ENCODE data around the gene WDFY2. TPM values are rescaled to one million over a fixed set of nuclear protein-coding genes. Genes with fewer than 3 reads are reported as not detected.
A peak's percentile ranks its signal among the peaks of the same experiment; 100 is the strongest.

WDFY2 gene
- total and polyA plus RNA-seq, 5 experiments from 2014 or later, result 3.8 to 24.8 (median 4.4) TPM

GRCh38 chr13:51730927-51731326 is 146.7 kb downstream of the WDFY2 start:
- H3K27me3 Mint-ChIP-seq, result no peaks in the 10 kb centered on the region
- H3K27ac Mint-ChIP-seq, result peak overlapping the region in 1 of 10 donors; percentile 66
- ATAC-seq (no peak), DNase-seq (no peak)
- no peaks in the 10 kb centered on the region for H3K9me3 Mint-ChIP-seq
- H3K4me1 Mint-ChIP-seq, result peaks cover 0 to 11% (median 3%) of the 10 kb centered on the region in 4 donors
- POLR2A ChIA-PET, result no interaction called here
- H3K4me3 Mint-ChIP-seq, result no peak overlapping the region
- H3K36me3 Mint-ChIP-seq, result peaks cover 3 to 30% (median 24%) of the 10 kb centered on the region in 3 donors

- H3K4me3 Mint-ChIP-seq, result no peak overlapping the region
- no peak for DNase-seq
These were observed 147.5 kb downstream of the WDFY2 start for GRCh38 chr13:51731759-51732158.

GRCh38 chr13:51733374-51734298 is 149.4 kb downstream of the WDFY2 start:
- H3K4me1 Mint-ChIP-seq, result peaks cover 5 to 15% (median 12%) of the 10 kb centered on the region in 4 donors
- no peaks in the 10 kb centered on the region for H3K27me3 Mint-ChIP-seq
- DNase-seq (no peak), ATAC-seq (no peak)
- no peaks in the 10 kb centered on the region for H3K9me3 Mint-ChIP-seq
- H3K4me3 Mint-ChIP-seq, result no peak overlapping the region
- POLR2A ChIA-PET, result no interaction called here
- peaks cover 0 to 15% (median 4%) of the 10 kb centered on the region in 3 donors for H3K36me3 Mint-ChIP-seq
- H3K27ac Mint-ChIP-seq, result peak overlapping the region in 3 of 10 donors; percentile 4 to 50 (median 11)

More at GRCh38 chr13:51731759-51732158, 147.5 kb downstream of the WDFY2 start:
- no peak for ATAC-seq
- H3K27me3 Mint-ChIP-seq, result no peaks in the 10 kb centered on the region
- POLR2A ChIA-PET, result no interaction called here
- H3K27ac Mint-ChIP-seq, result peak overlapping the region in 2 of 10 donors; percentile 45 to 71
- no peaks in the 10 kb centered on the region for H3K9me3 Mint-ChIP-seq
- peaks cover 0 to 24% (median 16%) of the 10 kb centered on the region in 3 donors for H3K36me3 Mint-ChIP-seq
- H3K4me1 Mint-ChIP-seq, result peaks cover 2 to 11% (median 5%) of the 10 kb centered on the region in 4 donors

DNA sequence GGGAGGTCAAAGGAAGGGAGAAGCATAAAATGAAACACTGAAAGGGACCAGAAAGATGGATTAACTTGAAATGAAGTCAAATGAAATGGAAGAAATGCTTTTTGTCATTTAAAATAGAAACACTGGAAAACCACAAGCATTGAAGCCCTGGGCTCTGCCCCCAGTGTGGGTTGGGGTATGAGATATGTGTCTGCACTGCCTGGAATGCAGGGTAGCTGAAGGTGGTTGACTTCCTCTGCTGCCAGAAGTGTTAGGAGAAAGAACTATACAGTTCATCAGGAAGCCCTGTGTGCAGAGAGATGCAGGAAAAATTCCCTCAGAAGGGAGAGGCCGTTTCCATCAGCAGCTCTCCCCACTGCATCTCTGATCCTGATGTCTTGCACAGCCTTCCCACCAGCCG is 150.5 kb downstream of the WDFY2 start:
- peaks cover 0 to 26% (median 15%) of the 10 kb centered on the region in 3 donors for H3K36me3 Mint-ChIP-seq
- no peaks in the 10 kb centered on the region for H3K27me3 Mint-ChIP-seq
- POLR2A ChIA-PET, result no interaction called here
- DNase-seq (no peak), ATAC-seq (no peak)
- no peak overlapping the region for H3K27ac Mint-ChIP-seq
- H3K9me3 Mint-ChIP-seq, result no peaks in the 10 kb centered on the region
- H3K4me3 Mint-ChIP-seq, result no peak overlapping the region
- H3K4me1 Mint-ChIP-seq, result peaks cover 5 to 15% (median 12%) of the 10 kb centered on the region in 4 donors

DNA sequence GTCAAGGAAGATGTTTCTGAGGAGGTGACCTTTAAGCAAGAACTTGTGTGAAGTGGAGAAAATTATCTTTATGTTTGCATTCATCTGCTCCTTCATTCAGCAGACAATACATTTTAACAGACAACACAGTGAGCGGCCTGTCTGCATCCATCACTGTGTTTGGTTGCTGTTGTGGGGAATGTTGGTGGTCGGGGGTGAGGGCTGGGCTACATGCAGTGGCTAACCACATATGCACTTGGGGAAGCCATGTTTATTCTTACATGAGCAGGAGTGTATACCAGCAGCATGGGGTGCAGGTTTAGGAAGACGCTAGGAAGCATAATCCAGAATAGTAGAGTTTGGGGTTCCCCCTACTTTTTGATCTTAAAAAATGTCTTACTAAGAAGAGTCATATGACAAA is 153.3 kb downstream of the WDFY2 start:
- ATAC-seq (peak in 1 of 2 donors; percentile 20), DNase-seq (no peak)
- peak overlapping the region in 1 of 10 donors; percentile 52 for H3K4me3 Mint-ChIP-seq
- H3K27ac Mint-ChIP-seq, result peak overlapping the region in 3 of 10 donors; percentile 61 to 78 (median 67)
- H3K4me1 Mint-ChIP-seq, result peaks cover 4 to 16% (median 12%) of the 10 kb centered on the region in 4 donors
- no peaks in the 10 kb centered on the region for H3K27me3 Mint-ChIP-seq
- no peaks in the 10 kb centered on the region for H3K9me3 Mint-ChIP-seq
- peaks cover under 1 to 52% (median 29%) of the 10 kb centered on the region in 3 donors for H3K36me3 Mint-ChIP-seq
- POLR2A ChIA-PET, result no interaction called here

- DNase-seq (no peak), ATAC-seq (no peak)
- Mint-ChIP-seq H3K9me3 (no peaks in the 10 kb centered on the region), H3K36me3 (peaks cover 5 to 54% (median 34%) of the 10 kb centered on the region in 3 donors), H3K27me3 (no peaks in the 10 kb centered on the region), H3K4me1 (peaks cover 4 to 13% (median 12%) of the 10 kb centered on the region in 4 donors), H3K4me3 (no peak overlapping the region), H3K27ac (no peak overlapping the region)
- POLR2A ChIA-PET, result no interaction called here
These were observed 154.1 kb downstream of the WDFY2 start for GRCh38 chr13:51738226-51738905.

DNA sequence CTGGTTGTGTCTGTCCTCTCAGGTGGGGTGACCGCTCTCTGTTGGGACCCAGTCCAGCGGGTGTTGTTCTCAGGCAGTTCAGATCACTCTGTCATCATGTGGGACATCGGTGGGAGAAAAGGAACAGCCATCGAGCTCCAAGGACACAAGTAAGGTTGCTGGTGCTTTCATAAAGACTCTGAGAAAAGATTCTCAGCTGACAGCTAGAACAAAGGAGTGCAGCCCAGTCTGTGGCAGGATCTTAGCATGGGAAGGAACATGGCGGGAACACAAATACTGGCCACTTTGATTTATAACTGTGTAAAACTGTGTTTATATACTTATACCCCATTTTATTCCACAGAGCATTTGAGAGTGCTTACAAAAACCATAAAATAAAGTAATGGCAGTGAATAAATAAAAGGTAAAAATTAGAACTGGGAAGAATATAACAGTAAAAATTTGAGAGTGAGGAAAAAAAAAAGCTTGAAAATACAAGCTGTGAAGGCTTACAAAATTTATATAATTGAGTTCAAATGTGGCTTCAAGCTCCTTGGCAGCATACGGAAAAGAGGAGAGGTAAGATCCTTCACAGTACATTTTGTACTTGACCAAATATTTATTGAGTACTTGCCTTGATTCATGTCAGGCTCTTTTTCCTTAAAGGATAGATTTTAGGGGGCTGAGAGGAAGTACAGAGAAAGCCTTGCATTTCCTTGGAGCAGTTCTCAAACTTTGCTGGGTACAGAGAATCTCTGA is 154.9 kb downstream of the WDFY2 start:
- ATAC-seq, result no peak

GRCh38 chr13:51740698-51741097 is 156.4 kb downstream of the WDFY2 start:
- no peak overlapping the region for H3K4me3 Mint-ChIP-seq
- ATAC-seq (no peak), DNase-seq (no peak)
- no peak overlapping the region for H3K27ac Mint-ChIP-seq
- no peaks in the 10 kb centered on the region for H3K27me3 Mint-ChIP-seq
- H3K9me3 Mint-ChIP-seq, result peaks cover 0 to 4% (median 0%) of the 10 kb centered on the region in 9 donors
- H3K36me3 Mint-ChIP-seq, result peaks cover 14 to 57% (median 50%) of the 10 kb centered on the region in 3 donors
- POLR2A ChIA-PET, result interaction anchor here (0.7 kb wide), 1 partner anchor 39 kb away, joined by 3 read pairs; no protein-coding TSS in a partner anchor
- peaks cover 4 to 13% (median 7%) of the 10 kb centered on the region in 4 donors for H3K4me1 Mint-ChIP-seq

More for the DNA sequence above, 154.9 kb downstream of the WDFY2 start:
- peaks cover 5 to 52% (median 37%) of the 10 kb centered on the region in 3 donors for H3K36me3 Mint-ChIP-seq
- no peaks in the 10 kb centered on the region for H3K9me3 Mint-ChIP-seq
- no peak for DNase-seq
- H3K27ac Mint-ChIP-seq, result peak overlapping the region in 1 of 10 donors; percentile 15
- H3K4me3 Mint-ChIP-seq, result no peak overlapping the region
- POLR2A ChIA-PET, result no interaction called here
- H3K27me3 Mint-ChIP-seq, result no peaks in the 10 kb centered on the region
- H3K4me1 Mint-ChIP-seq, result peaks cover 4 to 13% (median 9%) of the 10 kb centered on the region in 4 donors

GRCh38 chr13:51742031-51742430 is 157.8 kb downstream of the WDFY2 start:
- Mint-ChIP-seq H3K27ac (peak overlapping the region in 1 of 10 donors; percentile 32), H3K4me1 (peaks cover 4 to 6% (median 6%) of the 10 kb centered on the region in 4 donors), H3K9me3 (peaks cover 0 to 5% (median 0%) of the 10 kb centered on the region in 9 donors), H3K4me3 (no peak overlapping the region), H3K36me3 (peaks cover 14 to 62% (median 61%) of the 10 kb centered on the region in 3 donors), H3K27me3 (no peaks in the 10 kb centered on the region)
- ATAC-seq (no peak), DNase-seq (no peak)
- POLR2A ChIA-PET, result no interaction called here

- POLR2A ChIA-PET, result no interaction called here
- H3K36me3 Mint-ChIP-seq, result peaks cover 14 to 67% (median 66%) of the 10 kb centered on the region in 3 donors
These were observed 158.3 kb downstream of the WDFY2 start for GRCh38 chr13:51742611-51743010.

GRCh38 chr13:51745243-51745642 is 161.0 kb downstream of the WDFY2 start:
- ATAC-seq, result no peak
- Mint-ChIP-seq H3K4me3 (no peak overlapping the region), H3K27ac (no peak overlapping the region)

More at GRCh38 chr13:51742611-51743010, 158.3 kb downstream of the WDFY2 start:
- DNase-seq, result no peak
- peaks cover 0 to 7% (median 4%) of the 10 kb centered on the region in 9 donors for H3K9me3 Mint-ChIP-seq
- peaks cover 2 to 4% (median 2%) of the 10 kb centered on the region in 4 donors for H3K4me1 Mint-ChIP-seq
- H3K4me3 Mint-ChIP-seq, result no peak overlapping the region
- no peak for ATAC-seq
- no peaks in the 10 kb centered on the region for H3K27me3 Mint-ChIP-seq
- H3K27ac Mint-ChIP-seq, result peak overlapping the region in 1 of 10 donors; percentile 17

GRCh38 chr13:51746802-51747201 is 162.5 kb downstream of the WDFY2 start:
- no peak overlapping the region for H3K4me3 Mint-ChIP-seq
- H3K27me3 Mint-ChIP-seq, result no peaks in the 10 kb centered on the region
- POLR2A ChIA-PET, result no interaction called here
- peaks cover 25 to 60% (median 55%) of the 10 kb centered on the region in 3 donors for H3K36me3 Mint-ChIP-seq
- no peak for DNase-seq
- peaks cover 0 to 2% (median 0%) of the 10 kb centered on the region in 4 donors for H3K4me1 Mint-ChIP-seq
- H3K27ac Mint-ChIP-seq, result no peak overlapping the region
- ATAC-seq, result no peak
- H3K9me3 Mint-ChIP-seq, result peaks cover 0 to 21% (median 16%) of the 10 kb centered on the region in 9 donors

More at GRCh38 chr13:51745243-51745642, 161.0 kb downstream of the WDFY2 start:
- peaks cover 0 to 2% (median 0%) of the 10 kb centered on the region in 4 donors for H3K4me1 Mint-ChIP-seq
- POLR2A ChIA-PET, result no interaction called here
- peaks cover 25 to 67% (median 60%) of the 10 kb centered on the region in 3 donors for H3K36me3 Mint-ChIP-seq
- peaks cover 0 to 21% (median 16%) of the 10 kb centered on the region in 9 donors for H3K9me3 Mint-ChIP-seq
- no peak for DNase-seq
- H3K27me3 Mint-ChIP-seq, result no peaks in the 10 kb centered on the region
